Ishikawa (cell line): ENCODE measurements around the gene MORC1.

Experiments
- CEBPB ChIP-seq: IDR thresholded peaks from 2 replicates; pipeline ENCODE4 v1.6.1; 2012
- CREB1 ChIP-seq: IDR thresholded peaks from 2 replicates; pipeline ENCODE4 v1.6.1; 2012; ENCODE audit warnings: low read depth
- EGR1 ChIP-seq: IDR thresholded peaks from 2 replicates; pipeline ENCODE4 v1.6.1; 2012
- EP300 ChIP-seq: IDR thresholded peaks from 2 replicates; pipeline ENCODE4 v1.6.1; 2012; ENCODE audit warnings: borderline replicate concordance
- FOXM1 ChIP-seq: IDR thresholded peaks from 2 replicates; pipeline ENCODE4 v1.6.1; 2012; ENCODE audit warnings: low read depth, borderline replicate concordance
- NFIC ChIP-seq: IDR thresholded peaks from 2 replicates; pipeline ENCODE4 v1.6.1; 2012
- RAD21 ChIP-seq: IDR thresholded peaks from 2 replicates; pipeline ENCODE4 v1.6.1; 2012; ENCODE audit warnings: low read depth
- REST ChIP-seq: IDR thresholded peaks from 2 replicates; pipeline ENCODE4 v1.6.1; 2012; ENCODE audit warnings: low read depth, mild to moderate bottlenecking
- TAF1 ChIP-seq: IDR thresholded peaks from 2 replicates; pipeline ENCODE4 v1.6.1; 2012; ENCODE audit warnings: low read depth, mild to moderate bottlenecking
- TCF12 ChIP-seq: IDR thresholded peaks from 2 replicates; pipeline ENCODE4 v1.6.1; 2012; ENCODE audit warnings: low read depth
- TEAD4 ChIP-seq: IDR thresholded peaks from 2 replicates; pipeline ENCODE4 v1.6.1; 2012
- USF1 ChIP-seq: IDR thresholded peaks from 2 replicates; pipeline ENCODE4 v1.6.1; 2012
- YY1 ChIP-seq: IDR thresholded peaks from 2 replicates; pipeline ENCODE4 v1.6.1; 2012; ENCODE audit warnings: low read depth
- ZBTB7A ChIP-seq: IDR thresholded peaks from 2 replicates; pipeline ENCODE4 v1.6.1; 2012; ENCODE audit warnings: low read depth
- TF ChIP-seq, protein P1 (sequence below): IDR thresholded peaks from 2 replicates; pipeline ENCODE4 v1.6.1; 2012

The MORC1 gene

GRCh38 chr3:108918866-108919265 is 199.1 kb downstream of the MORC1 start:
- no peak for TF ChIP-seq CREB1
- TF ChIP-seq RAD21 = no peak
- no peak for TF ChIP-seq FOXM1
- TF ChIP-seq, protein P1, sequence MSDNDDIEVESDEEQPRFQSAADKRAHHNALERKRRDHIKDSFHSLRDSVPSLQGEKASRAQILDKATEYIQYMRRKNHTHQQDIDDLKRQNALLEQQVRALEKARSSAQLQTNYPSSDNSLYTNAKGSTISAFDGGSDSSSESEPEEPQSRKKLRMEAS = no peak
- no peak for TF ChIP-seq ZBTB7A
- no peak for TF ChIP-seq TEAD4
- TF ChIP-seq TCF12 = no peak
- TF ChIP-seq EP300 = no peak
- TF ChIP-seq USF1 = no peak
- TF ChIP-seq NFIC = no peak
- no peak for TF ChIP-seq CEBPB
- no peak for TF ChIP-seq TAF1
- TF ChIP-seq REST = no peak
- TF ChIP-seq YY1 = no peak

GRCh38 chr3:108914774-108915641 is 202.9 kb downstream of the MORC1 start:
- TF ChIP-seq EGR1 (no peak), TCF12 (no peak), RAD21 (peak; percentile 96), TAF1 (no peak), ZBTB7A (no peak), EP300 (no peak), CREB1 (no peak), TEAD4 (0 out of 2 replicates have a peak, but pooled peaks have one; percentile 5)

DNA sequence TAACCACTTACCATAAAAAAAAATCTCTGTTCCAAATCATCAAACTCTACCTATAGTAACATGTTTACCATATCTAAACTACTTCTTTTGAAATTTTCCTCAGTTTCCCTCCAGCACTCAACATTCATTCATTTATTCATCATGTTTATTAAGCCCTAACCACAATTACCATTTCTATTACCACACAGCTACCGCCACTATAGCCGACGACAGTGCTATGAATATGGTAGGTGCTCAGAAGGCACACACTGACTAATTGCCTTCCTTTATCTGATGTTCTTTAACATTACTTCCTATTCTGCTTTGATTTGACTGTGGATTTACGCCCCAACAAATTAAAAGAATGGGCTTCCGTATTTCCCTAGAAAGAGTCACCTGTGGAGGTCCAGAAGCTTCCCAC is 208.1 kb downstream of the MORC1 start:
- TF ChIP-seq EP300 = no peak
- TF ChIP-seq TCF12 = no peak
- TF ChIP-seq NFIC = no peak
- TF ChIP-seq YY1 = no peak
- no peak for TF ChIP-seq TAF1
- TF ChIP-seq ZBTB7A = no peak
